KG1 (cell line): ENCODE data around the gene C9orf85.
A peak's percentile ranks its signal among the peaks of the same experiment; 100 is the strongest.

ENCODE experiments used
- DNase-seq: peaks from one replicate; lab custom pipeline; 2025; lab: John Stamatoyannopoulos, UW

The C9orf85 gene

GRCh38 chr9:71904076-71904475 lies 7.4 kb upstream of the C9orf85 start:
- no peak for DNase-seq

GRCh38 chr9:71908825-71909224 lies 2.6 kb upstream of the C9orf85 start:
- no peak for DNase-seq

GRCh38 chr9:71909887-71910649 lies 1.4 kb upstream of the C9orf85 start:
- peak; percentile 28 for DNase-seq

- DNase-seq = no peak
Observed at GRCh38 chr9:71910650-71911060, 784 bp upstream of the C9orf85 start.

- no peak for DNase-seq
Observed at GRCh38 chr9:71911908-71912335, 483 bp downstream of the C9orf85 start.

GRCh38 chr9:71915495-71915894 lies 4.1 kb downstream of the C9orf85 start:
- DNase-seq = no peak

GRCh38 chr9:71916834-71917534 lies 5.5 kb downstream of the C9orf85 start:
- DNase-seq = no peak

GRCh38 chr9:71918419-71918818 lies 7.0 kb downstream of the C9orf85 start:
- DNase-seq = no peak

- DNase-seq = no peak
Observed at GRCh38 chr9:71920456-71921189, 9.2 kb downstream of the C9orf85 start.

- DNase-seq = no peak
Observed at GRCh38 chr9:71921190-71921814, 9.9 kb downstream of the C9orf85 start.

GRCh38 chr9:71924576-71924975 lies 13.1 kb downstream of the C9orf85 start:
- no peak for DNase-seq

GRCh38 chr9:71925834-71926233 lies 14.4 kb downstream of the C9orf85 start:
- DNase-seq = no peak

GRCh38 chr9:71928376-71928775 lies 16.9 kb downstream of the C9orf85 start:
- no peak for DNase-seq

GRCh38 chr9:71928806-71929205 lies 17.4 kb downstream of the C9orf85 start:
- no peak for DNase-seq

- no peak for DNase-seq
Observed at GRCh38 chr9:71929223-71929622, 17.8 kb downstream of the C9orf85 start.

- DNase-seq = no peak
Observed at GRCh38 chr9:71929791-71930440, 18.5 kb downstream of the C9orf85 start.

GRCh38 chr9:71931166-71931565 lies 19.7 kb downstream of the C9orf85 start:
- no peak for DNase-seq

- DNase-seq = no peak
Observed at GRCh38 chr9:71936066-71936465, 24.6 kb downstream of the C9orf85 start.

- no peak for DNase-seq
Observed at GRCh38 chr9:71937070-71937625, 25.7 kb downstream of the C9orf85 start.

- DNase-seq = no peak
Observed at GRCh38 chr9:71937898-71938297, 26.5 kb downstream of the C9orf85 start.

GRCh38 chr9:71941060-71941568 lies 29.7 kb downstream of the C9orf85 start:
- no peak for DNase-seq
